Body of pancreas (tissue), 4 donors: ENCODE data around the gene KLHL15. TPM values are rescaled to one million over a fixed set of nuclear protein-coding genes. Genes with fewer than 3 reads are reported as not detected.

Experiments used
- ATAC-seq: fragments of 150-250 bp; one replicate; pipeline ENCODE4 v1.9.1; 2016
- DNase-seq, 4 donors: peaks; one replicate each; pipeline ENCODE4 v3.0.0-alpha.2; 2019
- H3K27ac ChIP-seq, 4 donors: fragments of 200-600 bp; sonication (generic); 1 replicate in 3 of 4; 2 replicates in 1 of 4; pipeline versions ENCODE4 v1.5.1 to v1.6.1; 2016 to 2019; ENCODE audit warnings: mild to moderate bottlenecking in 1 of 4, mixed read lengths in 1 of 4, moderate library complexity in 1 of 4
- H3K27me3 ChIP-seq, 2 donors: fragments of 200-600 bp; sonication (generic); one replicate each; pipeline ENCODE4 v1.6.0; 2016; ENCODE audit warnings: mild to moderate bottlenecking in 1 of 2
- H3K36me3 ChIP-seq, 2 donors: fragments of 200-600 bp; sonication (generic); replicated peaks in 1 of 2; 2 replicates each; pipeline ENCODE4 v1.5.1; 2016; ENCODE audit warnings: low read depth in 2 of 2; ENCODE audit not compliant: insufficient read depth in 1 of 2
- H3K4me1 ChIP-seq: fragments of 200-600 bp; sonication (generic); one replicate; pipeline ENCODE4 v1.6.0; 2016
- H3K4me3 ChIP-seq, 2 donors: fragments of 200-600 bp; sonication (generic); 1 replicate in 1 of 2; 2 replicates in 1 of 2; pipeline ENCODE4 v1.5.1; 2016 to 2019
- H3K9me3 ChIP-seq, 3 donors: fragments of 200-600 bp; sonication (generic); 1 replicate in 2 of 3; 2 replicates in 1 of 3; pipeline ENCODE4 v1.5.1; 2016
- POLR2A ChIP-seq, 3 donors: fragments of 450-650 bp; IDR thresholded peaks; one replicate each; pipeline ENCODE4 v1.6.1; 2016; ENCODE audit warnings: antibody characterized with exemption in 3 of 3, mild to moderate bottlenecking in 2 of 3
- WGBS, 2 donors: methylation state at CpG; one replicate each; pipeline ENCODE4 v1.1.5; 2017; 5-methylcytosine and 5-hydroxymethylcytosine counted together
- intact Hi-C: fragments of 100-400 bp; cut with DNase I; formaldehyde crosslinking; loops from one replicate; pipeline ENCODE4 v1.15.1; 2023
- total RNA-seq, 2 donors: library from RNA; depleted of rRNA; stranded (reverse); fragments of >200 nt; gene quantifications; one replicate each; pipeline ENCODE4 v1.1.0, GENCODE V29; 2016
- TF ChIP-seq, protein P1 (sequence below), 7 experiments: fragments of 450-650 bp in 4 of 7; fragments of 200-600 bp in 3 of 7; sonication (generic) in 3 of 7; IDR thresholded peaks; one replicate each; pipeline ENCODE4 v1.5.1; 2016 to 2019; ENCODE audit warnings: antibody characterized with exemption in 7 of 7

Gene KLHL15
- total RNA-seq, 2 donors from 2014 or later: 4.7 to 7.6 TPM

DNA sequence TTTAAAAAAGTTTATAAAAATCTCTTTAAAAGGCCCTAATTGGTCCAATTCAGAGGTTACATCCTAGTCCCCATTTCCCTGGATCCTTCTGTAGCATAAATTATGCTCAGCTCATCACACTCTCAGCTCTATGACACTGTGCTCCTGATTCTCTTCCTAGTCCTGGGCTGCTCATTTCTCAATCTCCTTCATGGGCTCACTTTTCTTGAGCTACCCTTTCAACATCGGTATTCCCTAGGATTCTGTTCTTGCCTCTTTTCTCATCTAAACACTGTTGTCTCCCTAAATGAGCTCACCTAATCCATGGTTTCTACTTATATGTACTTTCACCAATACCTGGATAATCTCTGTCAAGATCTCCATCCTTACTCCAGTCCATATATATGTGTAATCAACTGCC is 14.7 kb downstream of the KLHL15 start:
- Histone ChIP-seq H3K4me1 (peaks cover 10% of the 10 kb centered on the region), H3K27me3 (no peaks in the 10 kb centered on the region), H3K9me3 (no peaks in the 10 kb centered on the region), H3K4me3 (no peak overlapping the region), H3K27ac (no peak overlapping the region), H3K36me3 (no peaks in the 10 kb centered on the region)
- intact Hi-C loops: no loop called here
- TF ChIP-seq POLR2A (IDR thresholded peaks at IDR 0.05): no peak
- TF ChIP-seq, protein P1, sequence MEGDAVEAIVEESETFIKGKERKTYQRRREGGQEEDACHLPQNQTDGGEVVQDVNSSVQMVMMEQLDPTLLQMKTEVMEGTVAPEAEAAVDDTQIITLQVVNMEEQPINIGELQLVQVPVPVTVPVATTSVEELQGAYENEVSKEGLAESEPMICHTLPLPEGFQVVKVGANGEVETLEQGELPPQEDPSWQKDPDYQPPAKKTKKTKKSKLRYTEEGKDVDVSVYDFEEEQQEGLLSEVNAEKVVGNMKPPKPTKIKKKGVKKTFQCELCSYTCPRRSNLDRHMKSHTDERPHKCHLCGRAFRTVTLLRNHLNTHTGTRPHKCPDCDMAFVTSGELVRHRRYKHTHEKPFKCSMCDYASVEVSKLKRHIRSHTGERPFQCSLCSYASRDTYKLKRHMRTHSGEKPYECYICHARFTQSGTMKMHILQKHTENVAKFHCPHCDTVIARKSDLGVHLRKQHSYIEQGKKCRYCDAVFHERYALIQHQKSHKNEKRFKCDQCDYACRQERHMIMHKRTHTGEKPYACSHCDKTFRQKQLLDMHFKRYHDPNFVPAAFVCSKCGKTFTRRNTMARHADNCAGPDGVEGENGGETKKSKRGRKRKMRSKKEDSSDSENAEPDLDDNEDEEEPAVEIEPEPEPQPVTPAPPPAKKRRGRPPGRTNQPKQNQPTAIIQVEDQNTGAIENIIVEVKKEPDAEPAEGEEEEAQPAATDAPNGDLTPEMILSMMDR (IDR thresholded peaks at IDR 0.05): no peak
- ATAC-seq: no peak
- WGBS, 2 donors: 93 to 100% methylated on average over 1 of the region's 1 CpG
- no peak for DNase-seq

DNA sequence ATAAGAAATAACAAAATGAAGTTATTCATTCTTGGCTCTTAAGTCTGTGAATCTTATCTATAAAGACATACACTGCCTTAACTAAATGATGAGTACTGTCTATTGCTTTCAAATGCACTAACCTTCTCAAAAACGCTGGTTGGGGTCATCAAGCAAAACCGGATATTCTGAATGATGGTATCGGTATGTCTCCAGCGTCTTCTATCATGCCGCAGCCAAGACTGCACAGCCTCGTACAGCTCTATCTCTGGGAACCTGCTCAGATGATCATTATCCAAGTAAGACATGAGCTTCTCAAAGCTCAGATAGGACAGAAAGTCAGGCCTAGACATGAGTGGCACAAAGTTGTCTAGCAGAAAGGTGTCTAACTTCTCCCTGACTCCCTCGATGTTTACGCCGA is 21.1 kb downstream of the KLHL15 start:
- intact Hi-C loops: no loop called here
- no peaks in the 10 kb centered on the region for H3K4me1 ChIP-seq
- no peak for ATAC-seq
- H3K36me3 ChIP-seq: no peaks in the 10 kb centered on the region
- 84 to 85% methylated on average over 7 to 9 of the region's 9 CpGs for WGBS, 2 donors
- H3K27me3 ChIP-seq: no peaks in the 10 kb centered on the region
- no peak for DNase-seq
- no peaks in the 10 kb centered on the region for H3K9me3 ChIP-seq
- no peak overlapping the region for H3K27ac ChIP-seq
- no peak overlapping the region for H3K4me3 ChIP-seq
- TF ChIP-seq POLR2A (IDR thresholded peaks at IDR 0.05): no peak
- TF ChIP-seq, protein P1 (IDR thresholded peaks at IDR 0.05): no peak

DNA sequence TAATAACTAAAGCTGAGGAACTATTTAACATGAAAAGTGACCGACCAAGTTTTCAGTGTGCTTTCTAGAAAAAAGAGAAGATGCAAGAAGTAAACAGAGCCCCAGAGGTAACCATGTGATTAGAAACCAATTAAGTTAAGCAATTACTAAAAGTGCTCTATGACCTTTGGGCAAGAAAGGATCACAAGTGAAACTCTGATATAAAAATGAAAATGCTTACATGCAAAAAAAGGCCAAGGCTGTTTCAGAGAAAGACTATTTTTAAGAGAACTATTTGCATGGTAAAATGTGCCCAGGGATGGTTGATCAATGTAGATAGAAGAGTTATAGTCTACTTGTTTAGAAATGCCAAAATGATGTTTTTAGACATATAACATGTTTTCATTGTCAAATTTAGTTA is 22.0 kb downstream of the KLHL15 start:
- WGBS, 2 donors: 56 to 80% methylated on average over 1 of the region's 1 CpG
- Histone ChIP-seq H3K4me3 (no peak overlapping the region), H3K27me3 (no peaks in the 10 kb centered on the region), H3K27ac (no peak overlapping the region), H3K36me3 (no peaks in the 10 kb centered on the region), H3K4me1 (no peaks in the 10 kb centered on the region), H3K9me3 (no peaks in the 10 kb centered on the region)
- no peak for ATAC-seq
- intact Hi-C loops: no loop called here
- TF ChIP-seq POLR2A (IDR thresholded peaks at IDR 0.05): no peak
- TF ChIP-seq, protein P1 (IDR thresholded peaks at IDR 0.05): no peak
- DNase-seq: no peak

DNA sequence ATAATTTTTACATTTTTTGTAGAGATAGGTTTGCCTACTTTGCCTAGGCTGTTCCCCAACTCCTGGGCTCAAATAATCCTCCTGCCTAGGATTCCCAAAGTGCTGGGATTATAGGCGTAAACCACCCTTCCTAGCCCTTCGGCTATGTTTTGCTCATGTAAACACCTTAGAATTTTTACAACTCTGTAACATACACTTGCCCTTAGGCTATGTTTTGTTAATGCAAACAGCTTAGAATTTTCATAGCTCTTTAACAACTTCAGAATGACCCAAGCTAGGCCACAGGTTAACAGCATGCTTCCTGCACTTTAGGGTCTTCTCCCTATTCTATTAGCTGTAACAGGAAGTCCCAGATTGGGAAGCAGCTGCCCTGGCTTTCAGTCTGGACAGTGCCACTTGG is 24.2 kb downstream of the KLHL15 start:
- Histone ChIP-seq H3K4me1 (no peaks in the 10 kb centered on the region), H3K27me3 (no peaks in the 10 kb centered on the region), H3K4me3 (no peak overlapping the region), H3K27ac (no peak overlapping the region), H3K36me3 (no peaks in the 10 kb centered on the region), H3K9me3 (no peaks in the 10 kb centered on the region)
- DNase-seq (no peak), ATAC-seq (no peak)
- TF ChIP-seq POLR2A (IDR thresholded peaks at IDR 0.05): no peak
- TF ChIP-seq, protein P1 (IDR thresholded peaks at IDR 0.05): no peak
- intact Hi-C loops: no loop called here
- WGBS, 2 donors: 95 to 96% methylated on average over 2 of the region's 2 CpGs

DNA sequence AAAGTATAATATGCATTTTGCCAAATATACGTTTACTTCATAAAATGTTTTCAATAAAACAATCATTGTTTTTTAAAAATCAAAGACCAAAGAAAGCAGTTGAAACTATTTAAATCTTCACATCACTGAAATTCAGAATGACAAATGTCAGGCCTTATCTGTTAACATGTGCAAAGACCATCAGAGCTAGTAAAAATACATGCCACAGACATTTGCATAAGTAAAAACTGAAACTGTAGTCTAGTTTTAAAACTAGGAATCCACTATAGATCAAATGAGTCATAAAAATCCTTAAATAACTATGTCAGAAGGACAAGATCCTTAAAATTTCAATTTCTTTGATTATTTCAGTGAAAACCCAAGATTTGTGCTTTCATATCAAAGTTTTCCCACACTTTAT is 24.8 kb downstream of the KLHL15 start:
- WGBS, 2 donors: 89 to 100% methylated on average over 1 of the region's 1 CpG
- DNase-seq (no peak), ATAC-seq (no peak)
- H3K27me3 ChIP-seq: no peaks in the 10 kb centered on the region
- TF ChIP-seq POLR2A (IDR thresholded peaks at IDR 0.05): no peak
- TF ChIP-seq, protein P1 (IDR thresholded peaks at IDR 0.05): no peak
- no peak overlapping the region for H3K27ac ChIP-seq
- no peak overlapping the region for H3K4me3 ChIP-seq
- no peaks in the 10 kb centered on the region for H3K9me3 ChIP-seq
- intact Hi-C loops: no loop called here
- no peaks in the 10 kb centered on the region for H3K4me1 ChIP-seq
- H3K36me3 ChIP-seq: no peaks in the 10 kb centered on the region
